Kidney (tissue), 14 donors: ENCODE data around the gene ANKS1A. TPM values are rescaled to one million over a fixed set of nuclear protein-coding genes. Genes with fewer than 3 reads are reported as not detected.
A peak's percentile ranks its signal among the peaks of the same experiment; 100 is the strongest.

Experiments used
- DNase-seq, 5 donors: peaks; one replicate each; pipeline ENCODE4 v3.0.0-alpha.2; 2013 to 2020
- FAIRE-seq: peaks from 2 replicates; lab custom pipeline; 2012; peaks lifted over from hg19 to GRCh38; lab: Jason Lieb, UNC
- H3K27ac ChIP-seq, 2 donors: one replicate each; pipeline ENCODE4 v1.7.0; 2013; ENCODE audit warnings: low read depth in 2 of 2, low read length in 2 of 2, inconsistent platforms in 1 of 2
- H3K27me3 ChIP-seq: one replicate; pipeline ENCODE4 v1.7.1; 2013; ENCODE audit warnings: low read length, inconsistent platforms; ENCODE audit not compliant: control insufficient read depth, insufficient read depth
- H3K36me3 ChIP-seq, 3 donors: one replicate each; pipeline versions ENCODE4 v1.7.0 to v1.7.1; 2013; ENCODE audit warnings: low read length in 3 of 3, control low read depth in 1 of 3, inconsistent platforms in 1 of 3; ENCODE audit not compliant: insufficient read depth in 3 of 3, control insufficient read depth in 2 of 3
- H3K4me1 ChIP-seq, 3 donors: one replicate each; pipeline versions ENCODE4 v1.7.0 to v1.7.1; 2013; ENCODE audit warnings: low read length in 3 of 3, inconsistent platforms in 1 of 3, low read depth in 1 of 3; ENCODE audit not compliant: control insufficient read depth in 2 of 3, insufficient read depth in 2 of 3
- H3K4me3 ChIP-seq, 3 donors: one replicate each; pipeline versions ENCODE4 v1.7.0 to v1.8.1; 2013; ENCODE audit warnings: low read length in 3 of 3, control low read depth in 1 of 3, inconsistent platforms in 1 of 3
- H3K9ac ChIP-seq, 3 donors: one replicate each; pipeline versions ENCODE4 v1.7.0 to v1.7.1; 2013; ENCODE audit warnings: low read length in 3 of 3, control low read depth in 1 of 3, inconsistent platforms in 1 of 3
- H3K9me3 ChIP-seq, 3 donors: one replicate each; pipeline versions ENCODE4 v1.7.0 to v1.7.1; 2013; ENCODE audit warnings: low read length in 3 of 3, control low read depth in 1 of 3, inconsistent platforms in 1 of 3; ENCODE audit not compliant: control insufficient read depth in 2 of 3, insufficient read depth in 1 of 3
- intact Hi-C: fragments of 100-400 bp; cut with DNase I; formaldehyde crosslinking; loops from one replicate; pipeline ENCODE4 v1.11.1; 2022
- polyA plus RNA-seq: library from polyadenylated mRNA; stranded (reverse); fragments of 350-450 nt; fragmentation: Illumina TruSeq; extraction: RNeasy Lipid Tissue Mini Kit (QIAGEN cat#74804); gene quantifications from one replicate; pipeline ENCODE4 v1.2.3, GENCODE V29; 2014; ENCODE audit warnings: low read depth, low replicate concordance; ENCODE audit not compliant: insufficient read depth
- total RNA-seq: library from RNA; stranded (reverse); fragmentation: NEBNext Ultra II Directional; extraction: Animal tissue kit (Norgen Biotek cat#: 25700); gene quantifications from one replicate; pipeline ENCODE4 v1.2.1, GENCODE V29; 2021
- TF ChIP-seq, protein P1 (sequence below): IDR thresholded peaks from 3 replicates; pipeline ENCODE4 v1.5.1; 2012; ENCODE audit warnings: mild to moderate bottlenecking, moderate library complexity, borderline replicate concordance; ENCODE audit not compliant: insufficient read depth; ENCODE audit errors: extremely low read depth
- donor health status: control.
- donor health status: control.
- donor health status: control.
- donor health status: control.
- donor health status: control.
- donor health status: DM: yes; HTN: yes; CAD: no.
- donor health status: Normal renal cell carcinoma (clear cell type).

The ANKS1A gene
- total and polyA plus RNA-seq, 2 donors from 2014 or later: 9.4 to 25.9 TPM

DNA sequence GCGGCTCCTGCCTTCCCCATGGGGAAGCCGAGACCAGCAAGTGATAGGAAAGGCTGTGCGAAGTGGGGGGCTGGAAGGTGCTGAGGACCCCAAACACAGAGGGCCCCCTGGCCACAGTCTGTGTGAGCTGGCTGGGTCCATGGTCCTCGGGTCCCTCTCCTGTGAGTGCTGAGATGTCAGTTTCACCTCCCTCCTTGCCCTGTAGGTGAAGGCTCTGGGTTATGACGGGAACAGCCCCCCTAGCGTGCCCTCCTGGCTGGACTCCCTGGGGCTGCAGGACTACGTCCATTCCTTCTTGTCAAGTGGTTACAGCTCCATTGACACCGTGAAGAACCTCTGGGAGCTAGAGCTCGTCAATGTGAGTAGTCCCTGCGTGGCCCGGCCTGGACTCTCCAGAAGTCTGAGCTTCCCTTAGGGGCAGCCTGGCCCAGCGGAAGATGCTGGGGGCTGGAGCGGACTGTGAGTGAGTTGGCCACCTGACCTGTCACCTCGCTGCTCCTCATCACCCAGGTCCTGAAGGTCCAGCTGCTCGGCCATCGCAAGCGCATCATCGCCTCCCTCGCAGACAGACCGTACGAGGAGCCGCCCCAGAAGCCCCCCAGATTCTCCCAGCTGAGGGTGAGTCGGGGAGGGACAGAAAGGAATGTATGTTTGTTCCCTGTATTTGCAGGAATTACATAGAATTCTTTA, 190.4 kb downstream of the ANKS1A start:
- H3K4me1 ChIP-seq: peaks cover 0 to 9% (median 6%) of the 10 kb centered on the region in 3 donors
- intact Hi-C loops: no loop called here
- H3K9me3 ChIP-seq: no peaks in the 10 kb centered on the region
- H3K27me3 ChIP-seq: no peaks in the 10 kb centered on the region
- no peak overlapping the region for H3K9ac ChIP-seq
- no peak overlapping the region for H3K4me3 ChIP-seq
- H3K27ac ChIP-seq: no peak overlapping the region
- no peak for FAIRE-seq
- TF ChIP-seq, protein P1, sequence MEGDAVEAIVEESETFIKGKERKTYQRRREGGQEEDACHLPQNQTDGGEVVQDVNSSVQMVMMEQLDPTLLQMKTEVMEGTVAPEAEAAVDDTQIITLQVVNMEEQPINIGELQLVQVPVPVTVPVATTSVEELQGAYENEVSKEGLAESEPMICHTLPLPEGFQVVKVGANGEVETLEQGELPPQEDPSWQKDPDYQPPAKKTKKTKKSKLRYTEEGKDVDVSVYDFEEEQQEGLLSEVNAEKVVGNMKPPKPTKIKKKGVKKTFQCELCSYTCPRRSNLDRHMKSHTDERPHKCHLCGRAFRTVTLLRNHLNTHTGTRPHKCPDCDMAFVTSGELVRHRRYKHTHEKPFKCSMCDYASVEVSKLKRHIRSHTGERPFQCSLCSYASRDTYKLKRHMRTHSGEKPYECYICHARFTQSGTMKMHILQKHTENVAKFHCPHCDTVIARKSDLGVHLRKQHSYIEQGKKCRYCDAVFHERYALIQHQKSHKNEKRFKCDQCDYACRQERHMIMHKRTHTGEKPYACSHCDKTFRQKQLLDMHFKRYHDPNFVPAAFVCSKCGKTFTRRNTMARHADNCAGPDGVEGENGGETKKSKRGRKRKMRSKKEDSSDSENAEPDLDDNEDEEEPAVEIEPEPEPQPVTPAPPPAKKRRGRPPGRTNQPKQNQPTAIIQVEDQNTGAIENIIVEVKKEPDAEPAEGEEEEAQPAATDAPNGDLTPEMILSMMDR: no peak
- DNase-seq: peak in 1 of 5 donors; percentile 16
- peaks cover 0 to 26% (median 14%) of the 10 kb centered on the region in 3 donors for H3K36me3 ChIP-seq

DNA sequence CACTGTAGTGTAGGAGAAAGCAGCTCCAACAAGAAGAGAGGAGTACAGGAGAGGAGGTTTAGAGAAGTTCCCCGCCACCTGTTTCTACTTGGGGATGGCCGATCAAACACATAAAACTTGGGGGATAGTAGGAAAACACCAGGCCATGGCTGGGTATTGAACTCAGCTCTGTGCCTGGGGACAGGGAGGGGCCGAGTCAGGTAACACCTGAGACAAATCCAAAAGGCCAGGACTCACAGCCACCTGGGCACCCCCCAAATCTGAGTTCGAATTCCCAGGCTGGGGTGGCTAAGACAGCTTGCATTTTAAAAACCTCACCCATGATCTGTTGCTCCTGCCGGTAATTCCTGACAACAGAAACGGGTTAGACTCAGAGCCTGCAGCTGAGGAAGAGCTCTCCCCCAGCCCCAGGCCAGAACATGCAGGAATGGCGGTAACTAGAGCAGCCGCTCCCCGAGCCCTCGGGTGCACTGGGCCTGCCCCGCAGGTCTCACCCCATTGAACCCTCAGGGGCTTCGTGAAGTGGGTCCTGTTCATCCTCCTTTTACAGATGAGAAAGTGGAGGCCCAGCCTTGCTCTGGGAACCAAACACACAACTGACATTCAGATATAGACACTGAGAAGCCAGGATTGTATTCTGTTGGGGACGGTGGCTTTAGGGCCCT, 191.1 kb downstream of the ANKS1A start:
- Histone ChIP-seq H3K9me3 (no peaks in the 10 kb centered on the region), H3K36me3 (peaks cover 2 to 26% (median 18%) of the 10 kb centered on the region in 3 donors), H3K9ac (no peak overlapping the region), H3K27me3 (no peaks in the 10 kb centered on the region), H3K4me3 (no peak overlapping the region), H3K4me1 (peaks cover 0 to 9% (median 6%) of the 10 kb centered on the region in 3 donors), H3K27ac (no peak overlapping the region)
- TF ChIP-seq, protein P1: no peak
- FAIRE-seq (no peak), DNase-seq (no peak)
- intact Hi-C loops: no loop called here

- no peaks in the 10 kb centered on the region for H3K27me3 ChIP-seq
- TF ChIP-seq, protein P1: no peak
- H3K36me3 ChIP-seq: peaks cover 3 to 26% (median 22%) of the 10 kb centered on the region in 3 donors
- FAIRE-seq (no peak), DNase-seq (peak in 1 of 5 donors; percentile 26)
- no peak overlapping the region for H3K9ac ChIP-seq
- no peaks in the 10 kb centered on the region for H3K9me3 ChIP-seq
- intact Hi-C loops: no loop called here
- peak overlapping the region in 1 of 2 donors; percentile 13 for H3K27ac ChIP-seq
- H3K4me1 ChIP-seq: peaks cover 0 to 9% (median 6%) of the 10 kb centered on the region in 3 donors
- no peak overlapping the region for H3K4me3 ChIP-seq
Observed at GRCh38 chr6:35080821-35081425, 191.9 kb downstream of the ANKS1A start.
